ENCODE data around the gene PATJ.
"Not testable (repeated sequence)": the region's sequence is repeated elsewhere in the genome, so short reads cannot be mapped to it uniquely, and the experiment has no call there.

The PATJ gene, protein sequence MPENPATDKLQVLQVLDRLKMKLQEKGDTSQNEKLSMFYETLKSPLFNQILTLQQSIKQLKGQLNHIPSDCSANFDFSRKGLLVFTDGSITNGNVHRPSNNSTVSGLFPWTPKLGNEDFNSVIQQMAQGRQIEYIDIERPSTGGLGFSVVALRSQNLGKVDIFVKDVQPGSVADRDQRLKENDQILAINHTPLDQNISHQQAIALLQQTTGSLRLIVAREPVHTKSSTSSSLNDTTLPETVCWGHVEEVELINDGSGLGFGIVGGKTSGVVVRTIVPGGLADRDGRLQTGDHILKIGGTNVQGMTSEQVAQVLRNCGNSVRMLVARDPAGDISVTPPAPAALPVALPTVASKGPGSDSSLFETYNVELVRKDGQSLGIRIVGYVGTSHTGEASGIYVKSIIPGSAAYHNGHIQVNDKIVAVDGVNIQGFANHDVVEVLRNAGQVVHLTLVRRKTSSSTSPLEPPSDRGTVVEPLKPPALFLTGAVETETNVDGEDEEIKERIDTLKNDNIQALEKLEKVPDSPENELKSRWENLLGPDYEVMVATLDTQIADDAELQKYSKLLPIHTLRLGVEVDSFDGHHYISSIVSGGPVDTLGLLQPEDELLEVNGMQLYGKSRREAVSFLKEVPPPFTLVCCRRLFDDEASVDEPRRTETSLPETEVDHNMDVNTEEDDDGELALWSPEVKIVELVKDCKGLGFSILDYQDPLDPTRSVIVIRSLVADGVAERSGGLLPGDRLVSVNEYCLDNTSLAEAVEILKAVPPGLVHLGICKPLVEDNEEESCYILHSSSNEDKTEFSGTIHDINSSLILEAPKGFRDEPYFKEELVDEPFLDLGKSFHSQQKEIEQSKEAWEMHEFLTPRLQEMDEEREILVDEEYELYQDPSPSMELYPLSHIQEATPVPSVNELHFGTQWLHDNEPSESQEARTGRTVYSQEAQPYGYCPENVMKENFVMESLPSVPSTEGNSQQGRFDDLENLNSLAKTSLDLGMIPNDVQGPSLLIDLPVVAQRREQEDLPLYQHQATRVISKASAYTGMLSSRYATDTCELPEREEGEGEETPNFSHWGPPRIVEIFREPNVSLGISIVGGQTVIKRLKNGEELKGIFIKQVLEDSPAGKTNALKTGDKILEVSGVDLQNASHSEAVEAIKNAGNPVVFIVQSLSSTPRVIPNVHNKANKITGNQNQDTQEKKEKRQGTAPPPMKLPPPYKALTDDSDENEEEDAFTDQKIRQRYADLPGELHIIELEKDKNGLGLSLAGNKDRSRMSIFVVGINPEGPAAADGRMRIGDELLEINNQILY (N-terminal part only)

GRCh38 chr1:61741711-61742619, at the start of gene PATJ:
Gene PATJ (plus strand): TSS chr1:61742480. CDS start chr1:61762893, 20,413 bp downstream.
- peak; percentile 27 to 29 for DNase-seq (ENCODE audit: extremely low read depth in 1 of 2, low read depth in 1 of 2)

GRCh38 chr1:61699911-61700851, 42.1 kb upstream of the PATJ start:
- no peak for DNase-seq (ENCODE audit: extremely low read depth in 1 of 2, low read depth in 1 of 2)

GRCh38 chr1:61708953-61709907, 33.0 kb upstream of the PATJ start:
- DNase-seq (ENCODE audit: extremely low read depth in 1 of 2, low read depth in 1 of 2), result no peak

DNA sequence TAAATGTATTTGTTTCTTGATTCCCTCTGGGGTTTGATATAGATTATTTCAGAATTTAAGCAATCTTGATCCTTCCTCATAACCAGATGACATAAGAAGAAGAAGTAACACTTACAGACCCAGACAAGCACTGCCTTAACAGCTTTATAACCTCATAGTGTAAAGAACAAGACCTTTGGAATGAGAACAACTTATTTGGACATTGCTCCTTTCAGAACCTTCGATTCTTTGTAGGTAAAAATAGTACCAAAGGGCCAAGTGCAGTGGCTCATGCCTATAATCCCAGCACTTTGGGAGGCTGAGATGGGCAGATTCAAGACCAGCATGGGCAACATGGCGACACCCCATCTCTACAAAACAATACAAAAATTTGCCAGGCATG, 32.4 kb upstream of the PATJ start:
- no peak for DNase-seq (ENCODE audit: extremely low read depth in 1 of 2, low read depth in 1 of 2)

DNA sequence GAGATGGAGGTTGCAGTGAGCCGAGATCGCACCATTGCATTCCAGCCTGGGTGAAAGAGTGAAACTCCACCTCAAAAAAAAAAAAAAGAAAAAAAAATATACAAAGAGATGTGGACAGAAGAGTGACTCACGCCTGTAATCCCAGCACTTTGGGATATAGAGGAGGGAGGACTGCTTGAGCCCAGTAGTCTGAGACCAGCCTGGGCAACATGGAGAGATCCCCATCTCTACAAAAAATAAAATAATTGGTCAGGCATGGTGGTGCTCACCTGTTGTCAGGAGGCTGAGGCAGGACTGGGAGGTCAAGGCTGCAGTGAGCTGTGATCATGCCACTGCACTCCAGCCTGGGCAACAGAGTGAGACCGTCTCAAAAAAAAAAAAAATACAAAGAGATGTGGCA, 31.0 kb upstream of the PATJ start:
- DNase-seq (ENCODE audit: extremely low read depth in 1 of 2, low read depth in 1 of 2), result not testable (repeated sequence)

GRCh38 chr1:61711969-61712368, 30.3 kb upstream of the PATJ start:
- no peak for DNase-seq (ENCODE audit: extremely low read depth in 1 of 2, low read depth in 1 of 2)

DNA sequence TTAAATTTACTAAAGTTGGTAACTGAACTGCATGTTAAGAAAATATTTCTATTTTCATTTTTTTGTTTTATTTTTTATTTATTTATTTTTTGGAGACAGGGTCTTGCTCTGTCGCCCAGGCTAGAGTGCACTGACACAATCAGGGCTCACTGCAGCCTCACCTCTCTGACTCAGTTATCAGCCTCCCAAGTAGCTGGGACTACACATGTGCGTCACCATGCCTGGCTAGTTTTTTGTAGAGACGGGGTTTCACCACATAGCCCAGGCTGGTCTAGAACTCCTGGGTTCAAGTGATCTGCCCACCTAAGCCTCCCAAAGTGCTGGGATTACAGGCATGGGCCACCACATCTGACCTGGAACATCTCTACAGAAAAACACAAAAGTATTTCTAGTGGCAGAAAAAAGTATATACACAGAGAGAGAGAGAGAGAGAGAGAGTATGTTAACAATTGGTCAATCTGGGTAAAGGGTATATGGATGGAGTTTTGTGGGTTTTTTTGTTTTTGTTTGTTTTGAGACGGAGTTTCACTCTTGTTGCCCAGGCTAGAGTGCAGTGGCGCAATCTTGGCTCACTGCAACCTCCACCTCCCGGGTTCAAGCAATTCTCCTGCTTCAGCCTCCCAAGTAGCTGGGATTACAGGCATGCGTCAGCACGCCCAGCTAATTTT, 23.1 kb upstream of the PATJ start:
- DNase-seq (ENCODE audit: extremely low read depth in 1 of 2, low read depth in 1 of 2), result not testable (repeated sequence)

DNA sequence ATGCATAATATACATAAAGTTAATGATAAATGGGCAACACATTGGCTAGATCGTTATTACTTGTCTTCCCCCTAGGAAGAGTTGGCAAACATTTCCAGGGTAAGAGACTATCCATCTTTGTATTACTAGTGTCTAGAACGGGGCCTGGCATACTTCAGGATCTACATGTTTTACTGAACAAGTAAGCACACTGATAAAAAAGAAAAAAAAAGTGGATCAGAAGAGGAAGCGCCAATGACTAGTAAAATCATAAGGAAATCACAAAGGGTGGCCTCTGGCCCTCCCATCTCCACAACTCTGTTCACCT, 17.8 kb upstream of the PATJ start:
- no peak for DNase-seq (ENCODE audit: extremely low read depth in 1 of 2, low read depth in 1 of 2)

DNA sequence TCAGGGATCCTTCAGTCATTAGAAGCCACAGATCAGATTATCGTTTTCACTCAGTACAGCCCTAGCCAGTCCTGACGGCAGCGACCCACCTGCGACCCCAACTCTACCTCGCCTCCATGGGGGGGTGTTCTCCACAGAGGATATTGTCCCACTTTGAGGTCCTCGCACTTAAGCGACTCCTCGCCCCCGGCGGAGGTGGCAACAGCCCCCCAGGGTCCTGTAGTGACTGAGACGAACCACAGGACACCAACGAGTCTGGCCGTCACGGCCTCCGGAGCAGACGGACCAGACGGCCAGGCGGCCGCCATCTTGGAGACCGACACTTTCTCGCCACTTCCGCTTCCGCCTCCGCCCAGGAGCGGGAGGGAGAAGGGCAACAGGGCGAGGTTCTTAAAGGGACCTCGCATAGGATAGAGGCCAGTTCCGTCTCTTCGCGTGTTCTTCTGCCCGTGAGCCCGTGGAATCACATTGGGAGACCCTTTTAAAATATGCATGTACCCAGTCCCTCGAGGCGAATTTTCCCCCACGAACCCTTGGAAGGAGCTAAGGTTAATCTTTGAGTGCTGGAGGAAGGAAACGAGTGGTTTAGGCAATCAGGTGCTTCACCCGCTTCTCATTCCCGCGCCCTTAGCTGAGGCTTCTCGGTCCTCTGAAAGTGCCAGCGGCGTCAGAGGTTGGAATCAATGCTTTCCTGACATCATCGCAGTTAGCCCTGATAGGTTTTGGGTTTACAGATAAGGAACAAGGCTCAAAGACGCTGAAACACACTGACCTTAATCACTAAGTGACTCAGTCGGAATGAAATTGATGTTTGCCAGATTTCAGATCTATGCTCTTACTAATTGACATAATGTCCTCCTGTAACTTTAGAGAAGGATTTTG, 17.2 kb upstream of the PATJ start, which contains the start of gene TM2D1:
Gene TM2D1, minus strand, starts transcription at position 329 of the 882 bp plus-strand sequence. Its CDS starts 21 bp downstream, at position 308.
- DNase-seq (ENCODE audit: extremely low read depth in 1 of 2, low read depth in 1 of 2), result peak; percentile 76 to 85

DNA sequence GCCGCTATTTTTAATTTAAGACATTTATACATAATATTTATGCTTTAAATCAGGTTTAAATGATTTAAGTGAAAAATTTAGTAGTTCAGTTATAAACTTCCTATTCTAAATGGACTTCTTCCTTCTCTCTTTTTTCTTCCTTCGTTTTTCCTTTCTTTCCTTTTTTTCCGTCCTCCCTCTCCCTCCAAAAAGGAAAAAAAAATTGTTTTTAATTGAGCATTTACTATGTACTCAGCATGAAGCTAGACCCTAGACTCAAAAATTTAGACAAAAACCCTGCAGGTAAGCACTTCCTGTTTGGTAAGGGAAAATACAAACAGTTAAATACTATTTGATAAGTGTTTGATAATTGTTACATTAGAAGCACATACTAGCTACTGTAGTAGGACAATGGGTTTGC, 14.7 kb upstream of the PATJ start:
- no peak for DNase-seq (ENCODE audit: extremely low read depth in 1 of 2, low read depth in 1 of 2)

GRCh38 chr1:61730679-61731078, 11.6 kb upstream of the PATJ start:
- not testable (repeated sequence) for DNase-seq (ENCODE audit: extremely low read depth in 1 of 2, low read depth in 1 of 2)

DNA sequence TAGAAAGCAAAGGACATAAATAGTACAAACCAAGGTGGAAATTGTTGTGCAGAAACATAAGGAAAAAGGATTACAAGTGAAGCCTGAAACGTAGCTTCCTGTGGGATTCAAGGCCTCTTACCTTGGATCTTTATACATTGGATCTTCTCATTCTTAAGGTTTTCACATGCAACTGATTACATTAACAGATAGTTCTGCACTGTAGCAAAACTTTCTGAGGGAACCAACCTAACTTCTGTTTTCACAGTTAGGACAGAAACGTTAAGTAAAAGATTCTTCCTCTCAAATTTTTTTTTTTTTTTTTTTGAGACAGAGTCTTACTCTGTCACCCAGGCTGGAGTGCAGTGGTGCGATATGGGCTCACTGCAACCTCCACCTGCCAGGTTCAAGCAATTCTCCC, 9.6 kb upstream of the PATJ start:
- DNase-seq (ENCODE audit: extremely low read depth in 1 of 2, low read depth in 1 of 2), result no peak

DNA sequence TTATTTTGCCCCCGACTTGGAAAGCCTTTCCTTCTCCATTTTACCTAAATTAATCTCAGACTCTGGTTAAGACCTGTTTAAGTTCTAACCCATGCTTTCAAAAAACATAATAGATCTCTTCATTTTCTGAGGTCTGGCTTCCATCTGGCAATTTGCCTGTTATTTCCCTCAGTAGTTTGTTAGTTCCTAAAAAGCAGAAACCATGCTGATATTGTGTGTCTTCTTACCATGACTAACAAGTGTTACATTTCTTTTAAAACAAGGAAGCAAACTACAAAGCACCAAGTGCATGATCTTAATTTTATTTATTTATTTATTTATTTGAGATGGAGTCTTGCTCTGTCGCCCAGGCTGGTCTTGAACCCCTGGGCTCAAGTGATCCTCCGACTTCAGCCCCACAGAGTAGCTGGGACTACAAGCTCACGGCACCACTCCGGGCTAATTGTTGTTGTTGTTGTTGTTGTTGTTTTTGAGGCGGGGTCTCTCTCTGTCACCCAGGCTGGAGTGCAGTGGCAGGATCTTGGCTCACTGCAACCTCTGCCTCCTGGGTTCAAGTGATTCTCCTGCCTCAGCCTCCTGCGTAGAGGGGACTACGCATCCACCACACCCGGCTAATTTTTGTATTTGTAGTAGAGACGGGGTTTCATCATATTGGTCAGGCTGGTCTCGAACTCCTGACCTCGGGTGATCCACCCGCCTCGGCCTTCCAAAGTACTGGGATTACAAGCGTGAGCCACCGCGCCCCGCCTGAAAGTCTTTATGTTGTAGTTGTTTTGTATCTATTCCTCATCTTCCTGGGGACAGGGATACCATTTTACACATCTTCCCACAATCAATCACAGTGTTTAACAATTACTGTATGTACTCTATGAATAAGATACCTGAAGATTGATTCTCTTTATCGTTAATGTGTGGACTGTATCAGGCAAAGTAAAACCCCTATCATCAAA, 1.3 kb upstream of the PATJ start:
- DNase-seq (ENCODE audit: extremely low read depth in 1 of 2, low read depth in 1 of 2), result no peak

- DNase-seq (ENCODE audit: extremely low read depth in 1 of 2, low read depth in 1 of 2), result no peak
These were observed 545 bp downstream of the PATJ start for GRCh38 chr1:61742620-61743430.

GRCh38 chr1:61743431-61743705, 1.1 kb downstream of the PATJ start:
- DNase-seq (ENCODE audit: extremely low read depth in 1 of 2, low read depth in 1 of 2), result no peak

All from stimulated activated CD8-positive, alpha-beta memory T cell treated with anti-CD3 and anti-CD28 coated beads, Interleukin-7, amount 100 ng/mL, for 48 hours (primary cell).